ENCODE measurements around the gene APMAP. TPM values are rescaled to one million over a fixed set of nuclear protein-coding genes. Genes with fewer than 3 reads are reported as not detected.

The APMAP gene
- total and polyA plus RNA-seq, 9 donors = 23.5 to 103 (median 45.8) TPM

DNA sequence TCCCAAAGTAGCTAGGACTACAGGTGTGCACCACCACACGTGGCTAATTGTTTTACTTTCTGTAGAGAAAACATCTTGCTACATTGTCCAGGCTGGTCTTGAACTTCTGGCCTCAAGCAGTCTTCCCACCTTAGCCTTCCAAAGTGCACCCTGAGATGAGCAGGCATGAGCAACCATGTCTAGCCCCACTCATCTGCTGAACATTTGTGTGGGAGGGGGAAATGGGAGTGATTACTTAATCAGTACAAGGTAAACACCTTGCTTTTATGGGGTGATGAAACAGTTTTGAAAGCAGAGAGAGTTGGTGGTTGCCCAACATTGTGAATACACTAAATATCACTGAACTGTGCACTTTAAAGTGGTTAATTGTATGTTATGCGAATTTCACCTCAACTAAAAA is 5.3 kb downstream of the APMAP start:
- 78 to 92% (median 84%) methylated on average over 2 of the region's 2 CpGs for WGBS, 3 donors

GRCh38 chr20:24986436-24987015 is 6.0 kb downstream of the APMAP start:
- no peaks in the 10 kb centered on the region for H3K27me3 ChIP-seq
- 92 to 93% (median 92%) methylated on average over 7 of the region's 7 CpGs for WGBS, 3 donors
- DNase-seq = no peak
- no peak overlapping the region for H3K4me3 ChIP-seq
- H3K4me1 ChIP-seq (ENCODE audit: insufficient read depth) = peaks cover 1% of the 10 kb centered on the region
- H3K27ac ChIP-seq = no peak overlapping the region
- TF ChIP-seq, protein P1, sequence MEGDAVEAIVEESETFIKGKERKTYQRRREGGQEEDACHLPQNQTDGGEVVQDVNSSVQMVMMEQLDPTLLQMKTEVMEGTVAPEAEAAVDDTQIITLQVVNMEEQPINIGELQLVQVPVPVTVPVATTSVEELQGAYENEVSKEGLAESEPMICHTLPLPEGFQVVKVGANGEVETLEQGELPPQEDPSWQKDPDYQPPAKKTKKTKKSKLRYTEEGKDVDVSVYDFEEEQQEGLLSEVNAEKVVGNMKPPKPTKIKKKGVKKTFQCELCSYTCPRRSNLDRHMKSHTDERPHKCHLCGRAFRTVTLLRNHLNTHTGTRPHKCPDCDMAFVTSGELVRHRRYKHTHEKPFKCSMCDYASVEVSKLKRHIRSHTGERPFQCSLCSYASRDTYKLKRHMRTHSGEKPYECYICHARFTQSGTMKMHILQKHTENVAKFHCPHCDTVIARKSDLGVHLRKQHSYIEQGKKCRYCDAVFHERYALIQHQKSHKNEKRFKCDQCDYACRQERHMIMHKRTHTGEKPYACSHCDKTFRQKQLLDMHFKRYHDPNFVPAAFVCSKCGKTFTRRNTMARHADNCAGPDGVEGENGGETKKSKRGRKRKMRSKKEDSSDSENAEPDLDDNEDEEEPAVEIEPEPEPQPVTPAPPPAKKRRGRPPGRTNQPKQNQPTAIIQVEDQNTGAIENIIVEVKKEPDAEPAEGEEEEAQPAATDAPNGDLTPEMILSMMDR (IDR thresholded peaks at IDR 0.05) = no peak
- TF ChIP-seq POLR2A (IDR thresholded peaks at IDR 0.05) = no peak
- TF ChIP-seq EP300 (IDR thresholded peaks at IDR 0.05) = no peak
- intact Hi-C loops (cut with DNase I) = no loop called here
- H3K9me3 ChIP-seq = no peaks in the 10 kb centered on the region
- no peaks in the 10 kb centered on the region for H3K36me3 ChIP-seq

More for the DNA sequence above, 5.3 kb downstream of the APMAP start:
- intact Hi-C loops (cut with DNase I) = no loop called here
- no peak overlapping the region for H3K27ac ChIP-seq
- peaks cover 3% of the 10 kb centered on the region for H3K4me1 ChIP-seq (ENCODE audit: insufficient read depth)
- H3K36me3 ChIP-seq = no peaks in the 10 kb centered on the region
- H3K27me3 ChIP-seq = no peaks in the 10 kb centered on the region
- no peak for DNase-seq
- H3K9me3 ChIP-seq = no peaks in the 10 kb centered on the region
- no peak overlapping the region for H3K4me3 ChIP-seq
- TF ChIP-seq POLR2A (IDR thresholded peaks at IDR 0.05) (no peak), EP300 (IDR thresholded peaks at IDR 0.05) (no peak)
- TF ChIP-seq, protein P1 (IDR thresholded peaks at IDR 0.05) = no peak

- intact Hi-C loops (cut with DNase I) = no loop called here
- Histone ChIP-seq H3K4me3 (no peak overlapping the region), H3K9me3 (no peaks in the 10 kb centered on the region), H3K27me3 (no peaks in the 10 kb centered on the region), H3K27ac (no peak overlapping the region), H3K4me1 (ENCODE audit: insufficient read depth) (peaks cover 1% of the 10 kb centered on the region), H3K36me3 (no peaks in the 10 kb centered on the region)
- no peak for DNase-seq
- TF ChIP-seq POLR2A (IDR thresholded peaks at IDR 0.05) (no peak), EP300 (IDR thresholded peaks at IDR 0.05) (no peak)
- TF ChIP-seq, protein P1 (IDR thresholded peaks at IDR 0.05) = no peak
- WGBS, 3 donors = 66 to 87% (median 67%) methylated on average over 6 of the region's 6 CpGs
These were observed 6.7 kb downstream of the APMAP start for GRCh38 chr20:24985802-24986201.

DNA sequence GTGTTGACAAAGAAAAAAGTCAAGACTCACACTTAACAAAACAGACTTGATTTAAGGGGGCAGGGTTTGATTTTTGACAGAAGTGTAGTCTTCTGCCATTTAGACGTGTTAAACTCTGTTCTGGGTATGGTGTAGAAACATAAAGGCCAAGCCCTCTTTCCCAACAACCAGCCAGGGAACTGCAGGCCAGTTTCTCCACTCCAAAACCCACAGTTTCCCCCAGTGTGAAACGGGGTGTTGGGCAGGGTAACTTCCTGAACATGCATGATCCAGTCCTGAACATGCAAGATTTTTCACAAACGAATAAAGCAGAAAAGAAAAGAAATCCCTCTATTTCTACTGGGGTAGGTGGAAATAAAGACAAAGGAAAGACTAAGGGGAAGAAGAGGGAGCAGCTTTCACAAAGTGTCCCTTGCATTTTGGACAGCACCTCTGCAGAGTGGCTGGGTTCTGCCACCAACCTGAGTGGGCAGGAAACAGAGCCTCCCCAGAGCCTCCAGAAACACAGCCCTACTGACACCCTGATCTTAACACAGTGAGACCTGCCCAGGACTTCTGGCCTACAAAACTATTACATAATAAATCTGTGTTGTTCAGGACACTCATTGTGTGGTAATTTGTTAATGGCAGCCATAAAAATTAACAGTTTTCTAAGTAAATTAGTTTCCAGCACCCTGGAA is 7.5 kb downstream of the APMAP start:
- Histone ChIP-seq H3K9me3 (no peaks in the 10 kb centered on the region), H3K4me3 (no peak overlapping the region), H3K36me3 (no peaks in the 10 kb centered on the region), H3K27me3 (no peaks in the 10 kb centered on the region), H3K4me1 (ENCODE audit: insufficient read depth) (peaks cover 1% of the 10 kb centered on the region), H3K27ac (no peak overlapping the region)
- WGBS, 3 donors = 80 to 88% (median 80%) methylated on average over 3 of the region's 3 CpGs
- DNase-seq = no peak
- intact Hi-C loops (cut with DNase I) = no loop called here
- no peak for TF ChIP-seq EP300 (IDR thresholded peaks at IDR 0.05)
- TF ChIP-seq, protein P1 (IDR thresholded peaks at IDR 0.05) = no peak
- no peak for TF ChIP-seq POLR2A (IDR thresholded peaks at IDR 0.05)

Measured in ovary (tissue), 9 donors.